GM23248 (cell line): ENCODE results near the gene POLR3C.

Experiments used
- EZH2 ChIP-seq: fragments of 200-600 bp; sonication (generic); IDR thresholded peaks from 2 replicates; pipeline ENCODE4 v1.6.1; 2018; ENCODE audit warnings: antibody characterized with exemption, mild to moderate bottlenecking; ENCODE audit not compliant: insufficient read depth, poor library complexity, severe bottlenecking
- EZH2phosphoT487 ChIP-seq: fragments of 200-600 bp; sonication (generic); IDR thresholded peaks from 2 replicates; pipeline ENCODE4 v1.6.1; 2018; ENCODE audit warnings: antibody characterized with exemption, moderate library complexity, mild to moderate bottlenecking, low read depth; ENCODE audit not compliant: insufficient read depth

DNA sequence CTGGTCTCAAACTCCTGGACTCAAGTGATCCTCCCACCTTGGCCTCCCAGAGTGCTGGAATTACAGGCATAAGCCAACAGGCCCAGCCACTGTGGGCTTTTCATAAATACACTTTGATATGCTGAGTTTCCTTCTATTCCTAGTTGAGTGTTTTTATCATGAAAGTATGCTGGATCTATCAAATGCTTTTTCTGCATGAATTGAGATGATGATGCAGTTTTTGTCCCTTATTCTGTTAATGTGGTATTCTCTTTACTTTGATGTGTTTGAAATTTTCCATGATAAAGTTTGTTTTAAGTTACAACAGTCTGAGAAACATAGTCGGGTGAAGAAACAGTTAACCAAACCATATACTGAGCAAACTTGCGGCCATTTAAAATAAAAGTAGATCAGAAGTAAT, 24.2 kb upstream of the POLR3C start:
- TF ChIP-seq EZH2phosphoT487 (no peak), EZH2 (no peak)
